ENCODE measurements around the gene L3MBTL4. TPM values are rescaled to one million over a fixed set of nuclear protein-coding genes. Genes with fewer than 3 reads are reported as not detected.
A peak's percentile ranks its signal among the peaks of the same experiment; 100 is the strongest.

The L3MBTL4 gene
- total and polyA plus RNA-seq, 4 donors: 2.3 to 15.0 (median 5.0) TPM

DNA sequence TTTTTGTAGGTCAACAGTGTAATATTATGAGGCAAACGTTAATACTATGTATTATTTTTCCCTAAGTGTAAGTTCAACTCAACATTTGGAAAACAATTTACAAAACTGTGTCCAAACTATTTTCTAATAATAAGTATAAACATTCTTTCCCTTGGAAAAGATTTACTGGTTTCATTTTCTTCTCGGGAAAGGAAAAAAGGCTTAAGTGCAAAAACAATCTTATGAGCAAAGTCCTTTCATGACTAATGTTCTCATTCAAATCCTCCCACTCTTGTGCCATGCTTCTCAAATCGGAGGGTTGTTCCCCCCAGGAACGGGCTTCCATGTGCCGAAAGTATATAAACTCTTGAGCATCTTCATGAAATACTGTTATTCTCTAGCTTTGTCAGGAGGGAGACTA lies 19.8 kb upstream of the L3MBTL4 start (continued):
- TF ChIP-seq, protein P1, sequence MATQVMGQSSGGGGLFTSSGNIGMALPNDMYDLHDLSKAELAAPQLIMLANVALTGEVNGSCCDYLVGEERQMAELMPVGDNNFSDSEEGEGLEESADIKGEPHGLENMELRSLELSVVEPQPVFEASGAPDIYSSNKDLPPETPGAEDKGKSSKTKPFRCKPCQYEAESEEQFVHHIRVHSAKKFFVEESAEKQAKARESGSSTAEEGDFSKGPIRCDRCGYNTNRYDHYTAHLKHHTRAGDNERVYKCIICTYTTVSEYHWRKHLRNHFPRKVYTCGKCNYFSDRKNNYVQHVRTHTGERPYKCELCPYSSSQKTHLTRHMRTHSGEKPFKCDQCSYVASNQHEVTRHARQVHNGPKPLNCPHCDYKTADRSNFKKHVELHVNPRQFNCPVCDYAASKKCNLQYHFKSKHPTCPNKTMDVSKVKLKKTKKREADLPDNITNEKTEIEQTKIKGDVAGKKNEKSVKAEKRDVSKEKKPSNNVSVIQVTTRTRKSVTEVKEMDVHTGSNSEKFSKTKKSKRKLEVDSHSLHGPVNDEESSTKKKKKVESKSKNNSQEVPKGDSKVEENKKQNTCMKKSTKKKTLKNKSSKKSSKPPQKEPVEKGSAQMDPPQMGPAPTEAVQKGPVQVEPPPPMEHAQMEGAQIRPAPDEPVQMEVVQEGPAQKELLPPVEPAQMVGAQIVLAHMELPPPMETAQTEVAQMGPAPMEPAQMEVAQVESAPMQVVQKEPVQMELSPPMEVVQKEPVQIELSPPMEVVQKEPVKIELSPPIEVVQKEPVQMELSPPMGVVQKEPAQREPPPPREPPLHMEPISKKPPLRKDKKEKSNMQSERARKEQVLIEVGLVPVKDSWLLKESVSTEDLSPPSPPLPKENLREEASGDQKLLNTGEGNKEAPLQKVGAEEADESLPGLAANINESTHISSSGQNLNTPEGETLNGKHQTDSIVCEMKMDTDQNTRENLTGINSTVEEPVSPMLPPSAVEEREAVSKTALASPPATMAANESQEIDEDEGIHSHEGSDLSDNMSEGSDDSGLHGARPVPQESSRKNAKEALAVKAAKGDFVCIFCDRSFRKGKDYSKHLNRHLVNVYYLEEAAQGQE (IDR thresholded peaks at IDR 0.05): no peak
- TF ChIP-seq FOXA2 (IDR thresholded peaks at IDR 0.05) (no peak), RXRA (IDR thresholded peaks at IDR 0.05) (no peak)
- TF ChIP-seq, protein P2, sequence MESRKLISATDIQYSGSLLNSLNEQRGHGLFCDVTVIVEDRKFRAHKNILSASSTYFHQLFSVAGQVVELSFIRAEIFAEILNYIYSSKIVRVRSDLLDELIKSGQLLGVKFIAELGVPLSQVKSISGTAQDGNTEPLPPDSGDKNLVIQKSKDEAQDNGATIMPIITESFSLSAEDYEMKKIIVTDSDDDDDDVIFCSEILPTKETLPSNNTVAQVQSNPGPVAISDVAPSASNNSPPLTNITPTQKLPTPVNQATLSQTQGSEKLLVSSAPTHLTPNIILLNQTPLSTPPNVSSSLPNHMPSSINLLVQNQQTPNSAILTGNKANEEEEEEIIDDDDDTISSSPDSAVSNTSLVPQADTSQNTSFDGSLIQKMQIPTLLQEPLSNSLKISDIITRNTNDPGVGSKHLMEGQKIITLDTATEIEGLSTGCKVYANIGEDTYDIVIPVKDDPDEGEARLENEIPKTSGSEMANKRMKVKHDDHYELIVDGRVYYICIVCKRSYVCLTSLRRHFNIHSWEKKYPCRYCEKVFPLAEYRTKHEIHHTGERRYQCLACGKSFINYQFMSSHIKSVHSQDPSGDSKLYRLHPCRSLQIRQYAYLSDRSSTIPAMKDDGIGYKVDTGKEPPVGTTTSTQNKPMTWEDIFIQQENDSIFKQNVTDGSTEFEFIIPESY (IDR thresholded peaks at IDR 0.05): no peak

DNA sequence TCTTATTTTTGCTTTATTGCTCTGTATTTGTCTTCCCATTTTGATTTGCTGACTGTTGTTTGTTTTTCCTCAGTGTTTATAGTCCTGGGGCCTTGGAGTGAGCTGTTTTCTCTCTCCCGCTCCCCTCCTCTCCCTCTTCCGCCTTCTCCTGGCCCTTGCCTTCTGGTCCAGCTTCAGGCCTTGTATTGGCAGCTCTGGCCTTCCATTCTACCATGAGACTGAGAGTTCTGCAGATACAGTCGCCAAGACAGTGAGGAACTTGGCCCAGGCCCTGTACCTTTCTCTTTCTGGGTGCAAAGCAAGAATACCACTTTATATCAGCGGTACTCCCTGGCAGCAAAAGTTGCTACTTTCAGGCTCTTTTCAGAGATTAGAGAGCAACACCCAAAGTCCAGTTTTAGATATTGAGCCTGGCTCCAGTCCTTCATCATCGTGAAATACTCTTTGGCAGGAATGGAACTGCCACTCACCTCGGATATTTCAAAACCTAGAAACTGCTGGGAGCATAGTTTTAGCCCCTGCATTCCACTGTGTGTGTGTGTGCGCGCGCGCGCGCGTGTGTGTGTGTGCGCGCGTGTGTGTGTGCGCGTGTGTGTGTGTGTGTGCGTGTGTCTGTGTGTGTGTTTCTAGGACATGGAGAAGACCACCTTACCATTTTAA lies 17.1 kb upstream of the L3MBTL4 start:
- Histone ChIP-seq H3K4me3 (ENCODE audit: low read depth in 1 of 3, low read length in 3 of 3) (peak overlapping the region; percentile 20 to 32 (median 30)), H3K9ac (ENCODE audit: low read depth in 1 of 2, low read length in 2 of 2) (peak overlapping the region in 1 of 2 donors; percentile 54), H3K4me1 (ENCODE audit: control insufficient read depth in 4 of 4, insufficient read depth in 4 of 4, low read length in 3 of 4) (peaks cover 0 to 18% (median 12%) of the 10 kb centered on the region in 4 donors), H3K27ac (ENCODE audit: low read depth in 1 of 2, low read length in 2 of 2) (peak overlapping the region; percentile 60 to 83), H3K9me3 (ENCODE audit: control insufficient read depth in 4 of 4, low read length in 3 of 4) (no peaks in the 10 kb centered on the region), H3K27me3 (ENCODE audit: control insufficient read depth in 4 of 4, insufficient read depth in 4 of 4, low read length in 3 of 4) (no peaks in the 10 kb centered on the region), H3K36me3 (ENCODE audit: control insufficient read depth in 4 of 4, insufficient read depth in 3 of 4, low read depth in 1 of 4, low read length in 3 of 4) (no peaks in the 10 kb centered on the region)
- WGBS: 47% methylated on average over 19 of the region's 19 CpGs
- TF ChIP-seq SP1 (IDR thresholded peaks at IDR 0.05): peak; percentile 50
- TF ChIP-seq, protein P1 (IDR thresholded peaks at IDR 0.05): peak; percentile 5
- TF ChIP-seq, protein P3, sequence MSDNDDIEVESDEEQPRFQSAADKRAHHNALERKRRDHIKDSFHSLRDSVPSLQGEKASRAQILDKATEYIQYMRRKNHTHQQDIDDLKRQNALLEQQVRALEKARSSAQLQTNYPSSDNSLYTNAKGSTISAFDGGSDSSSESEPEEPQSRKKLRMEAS (IDR thresholded peaks at IDR 0.05): no peak
- TF ChIP-seq, protein P4, sequence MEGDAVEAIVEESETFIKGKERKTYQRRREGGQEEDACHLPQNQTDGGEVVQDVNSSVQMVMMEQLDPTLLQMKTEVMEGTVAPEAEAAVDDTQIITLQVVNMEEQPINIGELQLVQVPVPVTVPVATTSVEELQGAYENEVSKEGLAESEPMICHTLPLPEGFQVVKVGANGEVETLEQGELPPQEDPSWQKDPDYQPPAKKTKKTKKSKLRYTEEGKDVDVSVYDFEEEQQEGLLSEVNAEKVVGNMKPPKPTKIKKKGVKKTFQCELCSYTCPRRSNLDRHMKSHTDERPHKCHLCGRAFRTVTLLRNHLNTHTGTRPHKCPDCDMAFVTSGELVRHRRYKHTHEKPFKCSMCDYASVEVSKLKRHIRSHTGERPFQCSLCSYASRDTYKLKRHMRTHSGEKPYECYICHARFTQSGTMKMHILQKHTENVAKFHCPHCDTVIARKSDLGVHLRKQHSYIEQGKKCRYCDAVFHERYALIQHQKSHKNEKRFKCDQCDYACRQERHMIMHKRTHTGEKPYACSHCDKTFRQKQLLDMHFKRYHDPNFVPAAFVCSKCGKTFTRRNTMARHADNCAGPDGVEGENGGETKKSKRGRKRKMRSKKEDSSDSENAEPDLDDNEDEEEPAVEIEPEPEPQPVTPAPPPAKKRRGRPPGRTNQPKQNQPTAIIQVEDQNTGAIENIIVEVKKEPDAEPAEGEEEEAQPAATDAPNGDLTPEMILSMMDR (IDR thresholded peaks at IDR 0.05; ENCODE audit: low read depth, low read length, missing input control): no peak
- peak in 1 of 2 donors; percentile 19 for TF ChIP-seq JUND (IDR thresholded peaks at IDR 0.05)
- TF ChIP-seq NR2F2 (IDR thresholded peaks at IDR 0.05): no peak
- TF ChIP-seq RXRA (IDR thresholded peaks at IDR 0.05): peak in 1 of 2 donors; percentile 37
- peak; percentile 24 to 28 for TF ChIP-seq RAD21 (IDR thresholded peaks at IDR 0.05)
- TF ChIP-seq HNF4G (IDR thresholded peaks at IDR 0.05): no peak
- TF ChIP-seq FOXA1 (IDR thresholded peaks at IDR 0.05): no peak
- no peak for TF ChIP-seq YY1 (IDR thresholded peaks at IDR 0.05)
- TF ChIP-seq GABPA (IDR thresholded peaks at IDR 0.05 in 1 of 2, conservative IDR thresholded peaks at IDR 0.05 in 1 of 2): no peak
- TF ChIP-seq, protein P5, sequence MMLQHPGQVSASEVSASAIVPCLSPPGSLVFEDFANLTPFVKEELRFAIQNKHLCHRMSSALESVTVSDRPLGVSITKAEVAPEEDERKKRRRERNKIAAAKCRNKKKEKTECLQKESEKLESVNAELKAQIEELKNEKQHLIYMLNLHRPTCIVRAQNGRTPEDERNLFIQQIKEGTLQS (IDR thresholded peaks at IDR 0.05): no peak
- TF ChIP-seq, protein P2 (IDR thresholded peaks at IDR 0.05): peak; percentile 22
- no peak for TF ChIP-seq FOXA2 (IDR thresholded peaks at IDR 0.05)
- peak; percentile 72 to 79 for TF ChIP-seq HNF4A (conservative IDR thresholded peaks at IDR 0.05)
- TF ChIP-seq TAF1 (conservative IDR thresholded peaks at IDR 0.05): no peak
- TF ChIP-seq EGR1 (IDR thresholded peaks at IDR 0.05; ENCODE audit: low read depth in 2 of 2): no peak
- DNase-seq (ENCODE audit: low spot score): no peak

Measured in liver (tissue), 9 donors.